OCI-LY1 (cell line): Measurements from ENCODE around the gene OR1L6.

Source experiments
- H2AFZ ChIP-seq: fragments of 200-600 bp; sonication (generic), shearing (Covaris generic); 2 replicates; pipeline ENCODE4 v1.6.0; 2014; ENCODE audit warnings: antibody characterized with exemption, mild to moderate bottlenecking, low read length
- H3F3A ChIP-seq: fragments of 200-600 bp; sonication (generic), shearing (Covaris generic); 2 replicates; pipeline ENCODE4 v1.6.0; 2014; ENCODE audit warnings: mild to moderate bottlenecking, antibody characterized with exemption, low read length, moderate library complexity; ENCODE audit not compliant: insufficient read depth
- H3K27ac ChIP-seq: fragments of 200-600 bp; sonication (generic); 2 replicates; pipeline ENCODE4 v1.5.1; 2014; ENCODE audit warnings: low read length, mixed run types, mild to moderate bottlenecking, low read depth; ENCODE audit not compliant: poor library complexity, severe bottlenecking
- H3K27me3 ChIP-seq: fragments of 200-600 bp; sonication (generic); 2 replicates; pipeline ENCODE4 v1.6.0; 2014; ENCODE audit warnings: antibody characterized with exemption, mild to moderate bottlenecking, low read length, moderate library complexity; ENCODE audit not compliant: insufficient read depth
- H3K36me3 ChIP-seq: fragments of 200-600 bp; sonication (generic); 2 replicates; pipeline ENCODE4 v1.6.1; 2014; ENCODE audit warnings: mild to moderate bottlenecking, antibody characterized with exemption, low read length, moderate library complexity, mixed read lengths; ENCODE audit not compliant: insufficient read depth
- H3K4me1 ChIP-seq: fragments of 200-600 bp; sonication (generic); 2 replicates; pipeline ENCODE4 v1.5.1; 2014; ENCODE audit warnings: mild to moderate bottlenecking, low read length, moderate library complexity; ENCODE audit not compliant: insufficient read depth, severe bottlenecking
- H3K4me2 ChIP-seq: fragments of 200-600 bp; sonication (generic), shearing (Covaris generic); 2 replicates; pipeline ENCODE4 v1.6.1; 2014; ENCODE audit warnings: low read length
- H3K4me3 ChIP-seq: fragments of 200-600 bp; sonication (generic); 2 replicates; pipeline ENCODE4 v1.5.1; 2014; ENCODE audit warnings: low read length, low read depth, mild to moderate bottlenecking, mixed read lengths; ENCODE audit not compliant: poor library complexity, severe bottlenecking
- H3K79me2 ChIP-seq: fragments of 200-600 bp; shearing (Covaris generic); 2 replicates; pipeline ENCODE4 v1.6.1; 2016; ENCODE audit warnings: mixed run types, low read length, mixed read lengths; ENCODE audit not compliant: insufficient read depth
- H3K9ac ChIP-seq: fragments of 200-600 bp; sonication (generic), shearing (Covaris generic); 2 replicates; pipeline ENCODE4 v1.6.1; 2014; ENCODE audit warnings: mild to moderate bottlenecking, low read length, mixed read lengths
- H3K9me2 ChIP-seq: fragments of 200-600 bp; sonication (generic), shearing (Covaris generic); 2 replicates; pipeline ENCODE4 v1.6.1; 2014; ENCODE audit warnings: low read depth, mild to moderate bottlenecking, low read length, mixed read lengths
- H3K9me3 ChIP-seq: fragments of 200-600 bp; shearing (Covaris generic); 2 replicates; pipeline ENCODE4 v1.6.1; 2014; ENCODE audit warnings: low read length, mixed read lengths
- H4K20me1 ChIP-seq: fragments of 200-600 bp; sonication (generic), shearing (Covaris generic); 2 replicates; pipeline ENCODE4 v1.6.0; 2016; ENCODE audit warnings: mild to moderate bottlenecking, low read length; ENCODE audit not compliant: insufficient read depth
- EZH2 ChIP-seq: fragments of 200-600 bp; sonication (generic), shearing (Covaris generic); IDR thresholded peaks from 2 replicates; pipeline ENCODE4 v1.8.0; 2017; ENCODE audit warnings: borderline replicate concordance, mixed run types, mild to moderate bottlenecking, antibody characterized with exemption, low read length, moderate library complexity, mixed read lengths
- TF ChIP-seq, protein P1 (sequence below): fragments of 200-600 bp; sonication (generic), shearing (Covaris generic); IDR thresholded peaks from 2 replicates; pipeline ENCODE4 v1.5.1; 2017; ENCODE audit warnings: mild to moderate bottlenecking, antibody characterized with exemption, low read length, moderate library complexity, mixed read lengths

The OR1L6 gene

DNA sequence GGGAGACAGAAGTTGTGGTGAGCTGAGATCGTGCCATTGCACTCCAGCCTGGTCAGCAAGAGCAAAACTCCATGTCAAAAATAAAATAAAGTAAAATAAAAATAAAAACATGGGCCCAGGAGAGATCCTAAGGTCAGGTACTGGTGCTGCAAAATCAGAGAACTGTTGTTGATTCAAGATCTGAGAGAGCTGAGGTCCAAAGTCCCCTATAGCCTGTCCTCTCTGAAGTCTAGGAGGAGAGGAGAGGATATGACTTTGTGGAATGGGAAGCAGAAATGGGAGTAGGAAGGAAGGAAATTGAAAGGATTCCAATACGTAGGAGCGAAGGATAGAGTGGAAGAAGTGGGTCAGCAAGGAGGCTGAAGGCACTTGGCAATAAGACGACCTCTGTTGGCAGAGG lies 22.9 kb upstream of the OR1L6 start:
- no peaks in the 10 kb centered on the region for H3K9me2 ChIP-seq
- H3K4me3 ChIP-seq: no peak overlapping the region
- no peaks in the 10 kb centered on the region for H3K9me3 ChIP-seq
- no peaks in the 10 kb centered on the region for H4K20me1 ChIP-seq
- H3K4me1 ChIP-seq: no peaks in the 10 kb centered on the region
- no peaks in the 10 kb centered on the region for H3K27me3 ChIP-seq
- no peaks in the 10 kb centered on the region for H3F3A ChIP-seq
- H3K36me3 ChIP-seq: no peaks in the 10 kb centered on the region
- no peak overlapping the region for H3K27ac ChIP-seq
- no peak overlapping the region for H3K4me2 ChIP-seq
- TF ChIP-seq, protein P1, sequence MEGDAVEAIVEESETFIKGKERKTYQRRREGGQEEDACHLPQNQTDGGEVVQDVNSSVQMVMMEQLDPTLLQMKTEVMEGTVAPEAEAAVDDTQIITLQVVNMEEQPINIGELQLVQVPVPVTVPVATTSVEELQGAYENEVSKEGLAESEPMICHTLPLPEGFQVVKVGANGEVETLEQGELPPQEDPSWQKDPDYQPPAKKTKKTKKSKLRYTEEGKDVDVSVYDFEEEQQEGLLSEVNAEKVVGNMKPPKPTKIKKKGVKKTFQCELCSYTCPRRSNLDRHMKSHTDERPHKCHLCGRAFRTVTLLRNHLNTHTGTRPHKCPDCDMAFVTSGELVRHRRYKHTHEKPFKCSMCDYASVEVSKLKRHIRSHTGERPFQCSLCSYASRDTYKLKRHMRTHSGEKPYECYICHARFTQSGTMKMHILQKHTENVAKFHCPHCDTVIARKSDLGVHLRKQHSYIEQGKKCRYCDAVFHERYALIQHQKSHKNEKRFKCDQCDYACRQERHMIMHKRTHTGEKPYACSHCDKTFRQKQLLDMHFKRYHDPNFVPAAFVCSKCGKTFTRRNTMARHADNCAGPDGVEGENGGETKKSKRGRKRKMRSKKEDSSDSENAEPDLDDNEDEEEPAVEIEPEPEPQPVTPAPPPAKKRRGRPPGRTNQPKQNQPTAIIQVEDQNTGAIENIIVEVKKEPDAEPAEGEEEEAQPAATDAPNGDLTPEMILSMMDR: no peak
- no peak for TF ChIP-seq EZH2
- H2AFZ ChIP-seq: no peak overlapping the region
- H3K79me2 ChIP-seq: no peaks in the 10 kb centered on the region
- H3K9ac ChIP-seq: no peak overlapping the region

DNA sequence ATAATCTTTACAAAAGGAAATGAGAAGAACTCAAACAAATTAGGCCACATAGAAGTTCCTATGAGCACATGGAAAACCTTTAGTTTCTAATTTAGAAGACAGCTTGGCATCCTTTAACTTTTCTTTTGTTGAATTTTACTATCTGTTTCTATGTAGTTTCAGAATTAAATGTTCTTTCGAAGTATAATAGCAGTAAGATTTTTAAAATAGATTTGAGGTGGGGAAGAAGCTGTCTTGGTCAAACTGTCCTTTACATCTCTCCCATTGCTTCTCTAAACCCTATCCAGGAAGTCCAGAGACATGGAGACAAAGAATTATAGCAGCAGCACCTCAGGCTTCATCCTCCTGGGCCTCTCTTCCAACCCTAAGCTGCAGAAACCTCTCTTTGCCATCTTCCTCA lies 18.4 kb upstream of the OR1L6 start, which contains the start of gene OR1L4:
TSS of gene OR1L4 (plus strand) at position 301 of the 400 bp plus-strand sequence. CDS start at position 301, 0 bp downstream.
- Histone ChIP-seq H3K79me2 (no peaks in the 10 kb centered on the region), H3K9ac (no peak within 1 kb of the TSS), H3F3A (no peaks in the 10 kb centered on the region), H2AFZ (no peak within 1 kb of the TSS), H4K20me1 (no peaks in the 10 kb centered on the region), H3K9me2 (no peaks in the 10 kb centered on the region), H3K27me3 (no peaks in the 10 kb centered on the region), H3K4me2 (no peak within 1 kb of the TSS), H3K9me3 (peaks cover 15% of the 10 kb centered on the region; the same call in 1 of the 2 replicates), H3K27ac (no peak within 1 kb of the TSS), H3K4me3 (no peak within 1 kb of the TSS), H3K36me3 (no peaks in the 10 kb centered on the region), H3K4me1 (no peaks in the 10 kb centered on the region)
- TF ChIP-seq EZH2: no peak
- TF ChIP-seq, protein P1: no peak

DNA sequence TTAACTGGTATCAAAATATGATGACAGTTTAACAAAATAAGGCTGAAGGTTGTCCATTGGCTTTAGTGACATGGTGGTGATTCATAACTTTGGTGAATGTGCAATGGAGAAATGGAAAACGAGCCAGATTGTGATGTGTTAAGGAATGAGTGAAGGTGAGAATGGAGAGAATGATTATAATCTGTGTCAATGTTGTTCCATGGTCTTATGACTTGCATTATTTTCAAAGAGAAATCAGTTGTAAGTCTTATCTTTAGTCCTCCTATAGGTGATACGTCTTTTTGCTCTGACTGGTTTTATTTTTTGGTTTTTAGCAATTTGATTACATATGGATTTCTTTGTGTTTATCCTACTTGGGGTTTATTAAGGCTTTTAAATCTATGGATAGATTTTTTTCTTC lies 12.7 kb downstream of the OR1L6 start:
- H3K9ac ChIP-seq: no peak overlapping the region
- no peaks in the 10 kb centered on the region for H3K36me3 ChIP-seq
- peaks cover 10% of the 10 kb centered on the region; the same call in 1 of the 2 replicates for H3K9me3 ChIP-seq
- TF ChIP-seq, protein P1: no peak
- TF ChIP-seq EZH2: no peak
- no peaks in the 10 kb centered on the region for H3K4me1 ChIP-seq
- H3K27me3 ChIP-seq: no peaks in the 10 kb centered on the region; the same call in 1 of the 2 replicates
- H2AFZ ChIP-seq: no peak overlapping the region
- no peaks in the 10 kb centered on the region for H3F3A ChIP-seq
- H4K20me1 ChIP-seq: no peaks in the 10 kb centered on the region
- no peak overlapping the region for H3K27ac ChIP-seq
- H3K79me2 ChIP-seq: no peaks in the 10 kb centered on the region
- no peak overlapping the region for H3K4me3 ChIP-seq
- no peaks in the 10 kb centered on the region for H3K9me2 ChIP-seq
- H3K4me2 ChIP-seq: no peak overlapping the region
